ENCODE measurements around the gene FGD6. TPM values are rescaled to one million over a fixed set of nuclear protein-coding genes. Genes with fewer than 3 reads are reported as not detected.

FGD6 gene
- total RNA-seq, 2 donors from 2014 or later = 9.8 to 21.8 TPM

DNA sequence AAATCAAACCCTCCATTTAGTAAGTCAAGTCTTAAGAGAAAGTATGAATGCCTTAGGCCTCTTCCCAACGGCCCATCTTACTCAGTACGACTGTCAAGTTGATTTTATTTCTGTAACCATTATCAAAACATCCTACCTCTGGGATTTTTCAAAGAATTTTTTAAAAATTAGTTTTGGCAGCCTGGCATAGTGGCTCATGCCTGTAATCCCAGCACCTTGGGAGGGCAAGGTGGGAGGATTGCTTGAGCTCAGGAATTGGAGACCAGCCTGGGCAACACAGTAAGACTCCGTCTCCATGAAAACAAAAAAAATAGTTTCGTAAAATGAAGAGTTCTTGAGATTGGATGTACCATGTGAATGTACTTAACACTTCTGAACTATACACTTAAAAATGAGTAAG is 4.1 kb downstream of the FGD6 start:
- no peaks in the 10 kb centered on the region for H3K36me3 ChIP-seq
- TF ChIP-seq, protein P1, sequence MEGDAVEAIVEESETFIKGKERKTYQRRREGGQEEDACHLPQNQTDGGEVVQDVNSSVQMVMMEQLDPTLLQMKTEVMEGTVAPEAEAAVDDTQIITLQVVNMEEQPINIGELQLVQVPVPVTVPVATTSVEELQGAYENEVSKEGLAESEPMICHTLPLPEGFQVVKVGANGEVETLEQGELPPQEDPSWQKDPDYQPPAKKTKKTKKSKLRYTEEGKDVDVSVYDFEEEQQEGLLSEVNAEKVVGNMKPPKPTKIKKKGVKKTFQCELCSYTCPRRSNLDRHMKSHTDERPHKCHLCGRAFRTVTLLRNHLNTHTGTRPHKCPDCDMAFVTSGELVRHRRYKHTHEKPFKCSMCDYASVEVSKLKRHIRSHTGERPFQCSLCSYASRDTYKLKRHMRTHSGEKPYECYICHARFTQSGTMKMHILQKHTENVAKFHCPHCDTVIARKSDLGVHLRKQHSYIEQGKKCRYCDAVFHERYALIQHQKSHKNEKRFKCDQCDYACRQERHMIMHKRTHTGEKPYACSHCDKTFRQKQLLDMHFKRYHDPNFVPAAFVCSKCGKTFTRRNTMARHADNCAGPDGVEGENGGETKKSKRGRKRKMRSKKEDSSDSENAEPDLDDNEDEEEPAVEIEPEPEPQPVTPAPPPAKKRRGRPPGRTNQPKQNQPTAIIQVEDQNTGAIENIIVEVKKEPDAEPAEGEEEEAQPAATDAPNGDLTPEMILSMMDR (IDR thresholded peaks at IDR 0.05) = no peak
- no peak overlapping the region for H3K27ac ChIP-seq
- no peak overlapping the region for H3K4me3 ChIP-seq
- intact Hi-C loops (cut with DNase I) = no loop called here
- no peaks in the 10 kb centered on the region for H3K4me1 ChIP-seq
- H3K9ac ChIP-seq (ENCODE audit: low read depth in 2 of 2, low read length in 2 of 2) = no peak overlapping the region
- no peaks in the 10 kb centered on the region for H3K27me3 ChIP-seq
- DNase-seq = no peak
- no peaks in the 10 kb centered on the region for H3K9me3 ChIP-seq

DNA sequence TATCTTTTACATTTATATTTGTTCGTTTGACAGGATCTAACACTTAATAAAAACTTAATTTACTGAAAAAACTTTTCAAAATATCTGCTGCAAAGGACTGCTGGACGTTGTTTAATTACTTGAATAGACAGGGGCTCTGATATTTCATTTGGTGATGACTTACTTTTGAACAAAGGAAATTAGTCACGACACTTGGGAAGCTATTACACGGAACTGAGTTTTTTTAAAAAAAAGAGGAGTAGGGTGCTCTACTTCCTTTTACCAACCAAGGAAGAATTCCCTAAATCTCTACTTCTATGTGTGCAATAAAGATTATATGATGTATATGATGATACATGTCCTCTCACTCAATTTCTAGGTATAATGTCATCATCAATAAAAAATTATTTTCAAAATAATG is 4.7 kb downstream of the FGD6 start:
- Histone ChIP-seq H3K9ac (ENCODE audit: low read depth in 2 of 2, low read length in 2 of 2) (no peak overlapping the region), H3K4me3 (no peak overlapping the region), H3K9me3 (no peaks in the 10 kb centered on the region), H3K4me1 (no peaks in the 10 kb centered on the region), H3K27ac (no peak overlapping the region), H3K27me3 (no peaks in the 10 kb centered on the region), H3K36me3 (no peaks in the 10 kb centered on the region)
- intact Hi-C loops (cut with DNase I) = no loop called here
- no peak for DNase-seq
- TF ChIP-seq, protein P1 (IDR thresholded peaks at IDR 0.05) = no peak

DNA sequence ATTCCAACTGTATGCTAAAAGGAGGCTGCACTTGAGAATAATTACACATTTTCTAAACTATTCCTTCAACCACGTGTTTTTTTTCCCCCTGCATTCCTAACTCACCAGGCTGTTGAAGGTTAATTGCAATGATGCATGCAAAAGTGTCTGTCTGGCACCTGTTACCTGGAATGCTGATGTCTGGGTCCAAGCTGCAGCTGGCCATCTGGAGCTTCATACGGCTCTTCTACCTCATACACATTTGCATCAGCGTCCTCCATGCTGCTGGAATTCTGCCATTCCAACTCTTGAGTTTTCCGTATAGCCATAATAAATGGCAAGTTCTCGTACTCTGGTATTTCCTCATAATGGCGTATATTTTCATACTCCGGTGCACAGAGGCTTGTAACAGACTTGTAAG is 8.6 kb downstream of the FGD6 start:
- no peaks in the 10 kb centered on the region for H3K36me3 ChIP-seq
- intact Hi-C loops (cut with DNase I) = no loop called here
- TF ChIP-seq, protein P1 (IDR thresholded peaks at IDR 0.05) = no peak

DNA sequence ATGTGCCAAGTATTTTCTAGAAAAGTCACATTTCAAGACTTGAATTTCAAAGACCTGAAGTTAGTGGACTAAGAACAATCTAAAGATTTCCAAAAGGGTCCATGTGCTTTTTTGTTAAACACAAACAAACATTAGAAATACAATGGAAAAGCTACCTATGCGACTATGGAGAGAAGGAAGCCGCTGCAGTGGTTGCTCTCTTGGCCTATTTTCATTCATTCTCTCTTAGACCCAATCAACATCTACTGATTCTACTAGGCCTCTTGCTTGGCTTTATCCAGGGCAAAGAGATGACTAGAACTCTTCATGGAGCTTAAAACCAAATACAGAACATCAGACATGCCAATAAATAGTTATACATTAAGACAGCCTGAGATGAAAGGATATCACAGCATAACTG is 9.9 kb downstream of the FGD6 start:
- H3K9me3 ChIP-seq = no peaks in the 10 kb centered on the region
- intact Hi-C loops (cut with DNase I) = no loop called here
- no peak overlapping the region for H3K9ac ChIP-seq (ENCODE audit: low read depth in 2 of 2, low read length in 2 of 2)
- H3K4me1 ChIP-seq = no peaks in the 10 kb centered on the region
- no peaks in the 10 kb centered on the region for H3K36me3 ChIP-seq
- H3K27me3 ChIP-seq = no peaks in the 10 kb centered on the region
- DNase-seq = no peak
- no peak overlapping the region for H3K27ac ChIP-seq
- no peak overlapping the region for H3K4me3 ChIP-seq
- TF ChIP-seq, protein P1 (IDR thresholded peaks at IDR 0.05) = no peak

More for the DNA sequence above, 8.6 kb downstream of the FGD6 start:
- Histone ChIP-seq H3K9ac (ENCODE audit: low read depth in 2 of 2, low read length in 2 of 2) (no peak overlapping the region), H3K4me3 (no peak overlapping the region), H3K9me3 (no peaks in the 10 kb centered on the region), H3K27ac (no peak overlapping the region), H3K4me1 (no peaks in the 10 kb centered on the region), H3K27me3 (no peaks in the 10 kb centered on the region)
- no peak for DNase-seq

DNA sequence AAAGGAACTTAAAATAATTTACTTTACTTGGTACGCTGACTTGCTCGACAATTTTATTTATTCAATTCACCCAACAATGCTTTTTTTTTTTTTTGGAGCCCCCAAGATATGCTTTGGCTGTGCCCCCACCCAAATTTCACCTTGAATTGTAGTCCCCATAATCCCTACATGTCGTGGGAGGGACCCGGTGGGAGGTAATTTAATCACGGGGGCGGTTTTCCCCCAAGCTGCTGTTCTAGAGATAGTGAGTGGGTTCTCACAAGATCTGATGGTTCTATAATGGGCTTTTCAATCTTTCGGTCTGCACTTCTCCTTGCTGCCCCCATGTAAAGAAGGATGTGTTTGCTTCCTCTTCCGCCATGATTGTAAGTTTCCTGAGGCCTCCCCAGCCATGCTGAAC is 10.4 kb downstream of the FGD6 start:
- Histone ChIP-seq H3K27me3 (no peaks in the 10 kb centered on the region), H3K27ac (no peak overlapping the region), H3K9me3 (no peaks in the 10 kb centered on the region), H3K9ac (ENCODE audit: low read depth in 2 of 2, low read length in 2 of 2) (no peak overlapping the region), H3K4me3 (no peak overlapping the region), H3K36me3 (no peaks in the 10 kb centered on the region), H3K4me1 (no peaks in the 10 kb centered on the region)
- TF ChIP-seq, protein P1 (IDR thresholded peaks at IDR 0.05) = no peak
- DNase-seq = no peak
- intact Hi-C loops (cut with DNase I) = no loop called here

DNA sequence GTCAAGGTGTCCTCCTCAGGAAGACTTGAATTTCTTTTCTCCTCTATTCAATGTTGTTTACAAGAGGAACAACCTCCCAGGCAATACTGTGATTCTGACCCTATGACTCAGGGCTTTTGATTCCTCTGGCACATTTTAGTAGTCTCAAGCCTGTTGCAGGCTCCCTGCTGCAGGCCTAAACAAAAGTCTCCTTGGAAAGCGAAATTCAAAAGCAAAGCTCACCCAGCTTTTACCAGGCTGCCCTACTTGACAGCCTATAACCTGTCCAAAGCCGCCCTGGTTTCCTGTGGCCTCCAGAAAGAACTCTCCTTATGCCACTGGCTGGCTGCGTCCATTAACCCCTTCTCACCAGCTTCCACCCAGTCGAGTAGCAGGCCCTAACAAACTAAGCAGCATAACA is 11.6 kb downstream of the FGD6 start:
- no peaks in the 10 kb centered on the region for H3K4me1 ChIP-seq
- intact Hi-C loops (cut with DNase I) = no loop called here
- H3K27me3 ChIP-seq = no peaks in the 10 kb centered on the region
- TF ChIP-seq, protein P1 (IDR thresholded peaks at IDR 0.05) = no peak
- peak overlapping the region; percentile 30 for H3K27ac ChIP-seq
- H3K9me3 ChIP-seq = no peaks in the 10 kb centered on the region
- H3K9ac ChIP-seq (ENCODE audit: low read depth in 2 of 2, low read length in 2 of 2) = no peak overlapping the region
- no peaks in the 10 kb centered on the region for H3K36me3 ChIP-seq
- H3K4me3 ChIP-seq = no peak overlapping the region
- DNase-seq = no peak
